SK-N-SH treated with all-trans-retinoic acid at 6 μM for 48 hours (cell line): ENCODE measurements around the gene PCDH15.

Experiments used
- ATAC-seq: fragments of 200-7000 bp; cut with Tn5 transposase; 3 replicates; pipeline ENCODE4 v1.9.1; 2020; ENCODE audit warnings: mild to moderate bottlenecking, moderate library complexity
- ARNTL ChIP-seq: fragments of 450-650 bp; formaldehyde crosslinking; IDR thresholded peaks from 2 replicates; pipeline ENCODE4 v1.5.0; 2020; ENCODE audit warnings: low read depth, mild to moderate bottlenecking, moderate library complexity, borderline replicate concordance
- BACH2 ChIP-seq: fragments of 250-450 bp; sonication (Bioruptor Pico); IDR thresholded peaks from 2 replicates; pipeline ENCODE4 v1.9.0; 2021; ENCODE audit warnings: mild to moderate bottlenecking, borderline replicate concordance
- CREB5 ChIP-seq: fragments of 250-450 bp; sonication (Bioruptor Pico); IDR thresholded peaks from 2 replicates; pipeline ENCODE4 v1.5.1; 2020; ENCODE audit warnings: low read depth, mild to moderate bottlenecking, moderate library complexity
- CSDC2 ChIP-seq: fragments of 250-450 bp; sonication (Bioruptor Pico); IDR thresholded peaks from 2 replicates; pipeline ENCODE4 v1.5.0; 2020; ENCODE audit warnings: mild to moderate bottlenecking, moderate library complexity
- CSRNP3 ChIP-seq: fragments of 250-450 bp; sonication (Bioruptor Pico); IDR thresholded peaks from 2 replicates; pipeline ENCODE4 v1.5.1; 2021; ENCODE audit warnings: mild to moderate bottlenecking, moderate library complexity
- ESRRG ChIP-seq: fragments of 250-450 bp; sonication (Bioruptor Pico); IDR thresholded peaks from 2 replicates; pipeline ENCODE4 v1.6.1; 2021; ENCODE audit warnings: mild to moderate bottlenecking
- GLIS3 ChIP-seq: fragments of 250-450 bp; sonication (Bioruptor Pico); IDR thresholded peaks from 2 replicates; pipeline ENCODE4 v1.5.0; 2020; ENCODE audit warnings: mild to moderate bottlenecking, moderate library complexity
- ISL1 ChIP-seq: fragments of 250-450 bp; sonication (Bioruptor Pico); IDR thresholded peaks from 2 replicates; pipeline ENCODE4 v2.1.2; 2022; ENCODE audit warnings: mild to moderate bottlenecking, moderate library complexity
- OSR1 ChIP-seq: fragments of 250-450 bp; sonication (Bioruptor Pico); IDR thresholded peaks from 2 replicates; pipeline ENCODE4 v1.8.0; 2022; ENCODE audit warnings: moderate library complexity, mild to moderate bottlenecking, inconsistent platforms
- PATZ1 ChIP-seq: fragments of 250-450 bp; sonication (Bioruptor Pico); IDR thresholded peaks from 2 replicates; pipeline ENCODE4 v1.8.0; 2020; ENCODE audit warnings: mild to moderate bottlenecking, moderate library complexity, borderline replicate concordance
- POU6F1 ChIP-seq: fragments of 250-450 bp; sonication (Bioruptor Pico); IDR thresholded peaks from 2 replicates; pipeline ENCODE4 v1.8.0; 2021; ENCODE audit warnings: low read depth, mild to moderate bottlenecking, moderate library complexity, borderline replicate concordance
- PPARA ChIP-seq: fragments of 250-450 bp; sonication (Bioruptor Pico); IDR thresholded peaks from 2 replicates; pipeline ENCODE4 v1.5.0; 2020; ENCODE audit warnings: mild to moderate bottlenecking, borderline replicate concordance
- RARB ChIP-seq: fragments of 250-450 bp; sonication (Bioruptor Pico); IDR thresholded peaks from 2 replicates; pipeline ENCODE4 v1.8.0; 2021; ENCODE audit warnings: mild to moderate bottlenecking, moderate library complexity
- SNAI2 ChIP-seq: fragments of 250-450 bp; sonication (Bioruptor Pico); IDR thresholded peaks from 2 replicates; pipeline ENCODE4 v1.5.0; 2020; ENCODE audit warnings: mild to moderate bottlenecking, moderate library complexity
- TCF4 ChIP-seq: fragments of 250-450 bp; sonication (Bioruptor Pico); IDR thresholded peaks from 2 replicates; pipeline ENCODE4 v1.8.0; 2021; ENCODE audit warnings: mild to moderate bottlenecking, moderate library complexity, borderline replicate concordance
- TOX ChIP-seq: fragments of 250-450 bp; sonication (Bioruptor Pico); IDR thresholded peaks from 2 replicates; pipeline ENCODE4 v1.8.0; 2021; ENCODE audit warnings: mild to moderate bottlenecking, moderate library complexity, borderline replicate concordance
- TSHZ2 ChIP-seq: fragments of 250-450 bp; sonication (Bioruptor Pico); IDR thresholded peaks from 2 replicates; pipeline ENCODE4 v1.5.0; 2020; ENCODE audit warnings: mild to moderate bottlenecking, moderate library complexity
- ZC3H10 ChIP-seq: fragments of 250-450 bp; sonication (Bioruptor Pico); IDR thresholded peaks from 2 replicates; pipeline ENCODE4 v1.5.1; 2021; ENCODE audit warnings: mild to moderate bottlenecking, moderate library complexity
- ZFP3 ChIP-seq: fragments of 250-450 bp; sonication (Bioruptor Pico); IDR thresholded peaks from 2 replicates; pipeline ENCODE4 v1.5.0; 2020; ENCODE audit warnings: mild to moderate bottlenecking, moderate library complexity
- ZFP30 ChIP-seq: fragments of 450-650 bp; formaldehyde crosslinking; IDR thresholded peaks from 2 replicates; pipeline ENCODE4 v1.5.0; 2022; ENCODE audit warnings: mild to moderate bottlenecking, moderate library complexity
- ZNF565 ChIP-seq: fragments of 450-650 bp; formaldehyde crosslinking; conservative IDR thresholded peaks from 2 replicates; pipeline ENCODE4 v1.5.0; 2020; ENCODE audit warnings: low read depth, mild to moderate bottlenecking, moderate library complexity
- ZNF8 ChIP-seq: fragments of 450-650 bp; formaldehyde crosslinking; IDR thresholded peaks from 2 replicates; pipeline ENCODE4 v1.5.0; 2020; ENCODE audit warnings: mild to moderate bottlenecking, moderate library complexity

PCDH15 gene

GRCh38 chr10:54722075-54722474 is 79.0 kb downstream of the PCDH15 start:
- no peak for ATAC-seq
- TF ChIP-seq TCF4 (CRISPR knock-in tag) (no peak), GLIS3 (CRISPR knock-in tag) (no peak), ZC3H10 (CRISPR knock-in tag) (no peak), CREB5 (CRISPR knock-in tag) (no peak), PATZ1 (CRISPR knock-in tag) (no peak), CSDC2 (CRISPR knock-in tag) (no peak), ZNF8 (CRISPR knock-in tag) (no peak), ZNF565 (CRISPR knock-in tag) (no peak), POU6F1 (no peak), PPARA (CRISPR knock-in tag) (no peak), TOX (CRISPR knock-in tag) (no peak), SNAI2 (CRISPR knock-in tag) (no peak), ESRRG (CRISPR knock-in tag) (no peak), ZFP30 (CRISPR knock-in tag) (no peak), ARNTL (no peak), ZFP3 (CRISPR knock-in tag) (no peak), BACH2 (CRISPR knock-in tag) (no peak), RARB (CRISPR knock-in tag) (no peak), ISL1 (CRISPR knock-in tag) (no peak), OSR1 (CRISPR knock-in tag) (no peak)
- TF ChIP-seq, all 23 proteins: peak for 0

GRCh38 chr10:54710918-54711317 is 90.1 kb downstream of the PCDH15 start:
- no peak for TF ChIP-seq POU6F1
- TF ChIP-seq ARNTL, result no peak
- no peak for TF ChIP-seq TSHZ2 (CRISPR knock-in tag)
- TF ChIP-seq BACH2 (CRISPR knock-in tag), result no peak
- TF ChIP-seq ZFP3 (CRISPR knock-in tag), result no peak
- no peak for TF ChIP-seq SNAI2 (CRISPR knock-in tag)
- no peak for TF ChIP-seq ESRRG (CRISPR knock-in tag)
- no peak for ATAC-seq

- no peak for ATAC-seq
- no peak for TF ChIP-seq CSRNP3 (CRISPR knock-in tag)
- TF ChIP-seq TOX (CRISPR knock-in tag), result no peak
- TF ChIP-seq POU6F1, result no peak
- TF ChIP-seq PPARA (CRISPR knock-in tag), result no peak
- no peak for TF ChIP-seq TSHZ2 (CRISPR knock-in tag)
- TF ChIP-seq ISL1 (CRISPR knock-in tag), result no peak
- no peak for TF ChIP-seq ZNF565 (CRISPR knock-in tag)
- TF ChIP-seq BACH2 (CRISPR knock-in tag), result no peak
- no peak for TF ChIP-seq TCF4 (CRISPR knock-in tag)
These were observed 92.4 kb downstream of the PCDH15 start for GRCh38 chr10:54708591-54708990.
